ENCODE results near the gene ACAP3.
A peak's percentile ranks its signal among the peaks of the same experiment; 100 is the strongest.

Gene ACAP3

GRCh38 chr1:1285102-1285571 is 22.6 kb downstream of the ACAP3 start:
- no peak for DNase-seq (ENCODE audit: low spot score)

- DNase-seq (ENCODE audit: low spot score): no peak
Measured at GRCh38 chr1:1284221-1285101, 23.3 kb downstream of the ACAP3 start.

- DNase-seq (ENCODE audit: low spot score): peak; percentile 68
Measured at GRCh38 chr1:1283821-1284220, 23.9 kb downstream of the ACAP3 start.

- no peak for DNase-seq (ENCODE audit: low spot score)
Measured at GRCh38 chr1:1282998-1283397, 24.7 kb downstream of the ACAP3 start.

GRCh38 chr1:1281533-1282321 is 26.0 kb downstream of the ACAP3 start:
- no peak for DNase-seq (ENCODE audit: low spot score)

GRCh38 chr1:1280782-1281481 is 26.8 kb downstream of the ACAP3 start:
- DNase-seq (ENCODE audit: low spot score): no peak

GRCh38 chr1:1279028-1279427 is 28.7 kb downstream of the ACAP3 start:
- DNase-seq (ENCODE audit: low spot score): no peak

GRCh38 chr1:1278620-1279019 is 29.1 kb downstream of the ACAP3 start:
- no peak for DNase-seq (ENCODE audit: low spot score)

- DNase-seq (ENCODE audit: low spot score): no peak
Measured at GRCh38 chr1:1275836-1276235, 31.9 kb downstream of the ACAP3 start.

GRCh38 chr1:1274931-1275431 is 32.7 kb downstream of the ACAP3 start:
- DNase-seq (ENCODE audit: low spot score): no peak

- DNase-seq (ENCODE audit: low spot score): no peak
Measured at GRCh38 chr1:1274299-1274930, 33.3 kb downstream of the ACAP3 start.

GRCh38 chr1:1273512-1274298 is 34.0 kb downstream of the ACAP3 start, which contains the start of gene UBE2J2:
UBE2J2 (minus strand) TSS chr1:1273854; CDS start chr1:1267992, 5,862 bp downstream.
- peak; percentile 99 for DNase-seq (ENCODE audit: low spot score)

GRCh38 chr1:1273209-1273511 is 34.6 kb downstream of the ACAP3 start:
- DNase-seq (ENCODE audit: low spot score): no peak

- DNase-seq (ENCODE audit: low spot score): no peak
Measured at GRCh38 chr1:1272341-1273208, 35.2 kb downstream of the ACAP3 start.

GRCh38 chr1:1270813-1271212 is 36.9 kb downstream of the ACAP3 start:
- no peak for DNase-seq (ENCODE audit: low spot score)

- DNase-seq (ENCODE audit: low spot score): no peak
Measured at GRCh38 chr1:1268284-1268682, 39.4 kb downstream of the ACAP3 start.

- no peak for DNase-seq (ENCODE audit: low spot score)
Measured at GRCh38 chr1:1267488-1268283, 40.0 kb downstream of the ACAP3 start.

- no peak for DNase-seq (ENCODE audit: low spot score)
Measured at GRCh38 chr1:1264868-1265272, 42.9 kb downstream of the ACAP3 start.

- no peak for DNase-seq (ENCODE audit: low spot score)
Measured at GRCh38 chr1:1264026-1264425, 43.7 kb downstream of the ACAP3 start.

Measured in D341Med (cell line).